CD8-positive, alpha-beta memory T cell (primary cell): ENCODE results near the gene SORCS1. TPM values are rescaled to one million over a fixed set of nuclear protein-coding genes. Genes with fewer than 3 reads are reported as not detected.

Experiments used
- CTCF ChIA-PET: fragments of 350-600 bp; sonication (Branson Sonifier 250); formaldehyde crosslinking; loops from one replicate; lab custom pipeline; 2021; ENCODE audit warnings: antibody characterized with exemption; lab: Charles Lee
- POLR2A ChIA-PET: fragments of 350-600 bp; sonication (Branson Sonifier 250); formaldehyde crosslinking; loops from one replicate; lab custom pipeline; 2021; ENCODE audit warnings: antibody characterized with exemption; lab: Charles Lee
- DNase-seq, 5 donors: peaks; one replicate each; pipeline versions ENCODE4 v3.0.0 to v3.0.0-alpha.2; 2020 to 2022; ENCODE audit warnings: mixed read lengths in 1 of 5
- H3K27ac ChIP-seq: one replicate; pipeline ENCODE4 v1.7.0; 2013; ENCODE audit warnings: low read depth, mild to moderate bottlenecking, low read length, moderate library complexity
- H3K27me3 ChIP-seq: 2 replicates; pipeline ENCODE4 v1.7.0; 2013; ENCODE audit warnings: low read length, mild to moderate bottlenecking; ENCODE audit not compliant: insufficient read depth, poor library complexity, severe bottlenecking
- H3K36me3 ChIP-seq: 2 replicates; pipeline ENCODE4 v1.7.0; 2013; ENCODE audit warnings: mild to moderate bottlenecking, low read length, moderate library complexity; ENCODE audit not compliant: insufficient read depth
- H3K4me1 ChIP-seq: 2 replicates; pipeline ENCODE4 v1.7.0; 2013; ENCODE audit warnings: mild to moderate bottlenecking, low read length, moderate library complexity; ENCODE audit not compliant: insufficient read depth
- H3K4me3 ChIP-seq: 2 replicates; pipeline ENCODE4 v1.7.0; 2013; ENCODE audit warnings: mild to moderate bottlenecking, low read length
- H3K9me3 ChIP-seq: 2 replicates; pipeline ENCODE4 v1.7.0; 2013; ENCODE audit warnings: mild to moderate bottlenecking, low read length
- H3K27ac Mint-ChIP-seq, 8 donors: one replicate each; pipeline ENCODE4 v1.8.0; 2020 to 2021; ENCODE audit warnings: mixed read lengths in 8 of 8, mild to moderate bottlenecking in 6 of 8, inconsistent platforms in 3 of 8, moderate library complexity in 3 of 8
- H3K27me3 Mint-ChIP-seq, 2 donors: one replicate each; pipeline ENCODE4 v1.8.0; 2020 to 2021; ENCODE audit warnings: mixed read lengths in 2 of 2, mild to moderate bottlenecking in 1 of 2, moderate library complexity in 1 of 2
- H3K36me3 Mint-ChIP-seq, 3 donors: one replicate each; pipeline ENCODE4 v1.8.0; 2020 to 2021; ENCODE audit warnings: mixed read lengths in 3 of 3, inconsistent platforms in 1 of 3, mild to moderate bottlenecking in 1 of 3
- H3K4me1 Mint-ChIP-seq, 3 donors: one replicate each; pipeline ENCODE4 v1.8.0; 2020 to 2021; ENCODE audit warnings: mixed read lengths in 3 of 3, inconsistent platforms in 1 of 3, mild to moderate bottlenecking in 1 of 3
- H3K4me3 Mint-ChIP-seq, 7 donors: one replicate each; pipeline ENCODE4 v1.8.0; 2020 to 2021; ENCODE audit warnings: mixed read lengths in 7 of 7, mild to moderate bottlenecking in 6 of 7, moderate library complexity in 4 of 7, inconsistent platforms in 2 of 7
- H3K9me3 Mint-ChIP-seq, 5 donors: one replicate each; pipeline ENCODE4 v1.8.0; 2020 to 2022; ENCODE audit warnings: mixed read lengths in 5 of 5, mild to moderate bottlenecking in 3 of 5, moderate library complexity in 2 of 5, inconsistent platforms in 1 of 5
- polyA plus RNA-seq: library from polyadenylated mRNA; unstranded; fragments of 300-500 nt; fragmentation: Illumina TruSeq; gene quantifications from one replicate; pipeline ENCODE4 v1.2.3, GENCODE V29; 2021
- total RNA-seq, 2 experiments: library from RNA; stranded (reverse); gene quantifications; one replicate each; pipeline ENCODE4 v1.2.3, GENCODE V29; 2021

Gene SORCS1
- total and polyA plus RNA-seq, 3 experiments from 2014 or later, result not detected

DNA sequence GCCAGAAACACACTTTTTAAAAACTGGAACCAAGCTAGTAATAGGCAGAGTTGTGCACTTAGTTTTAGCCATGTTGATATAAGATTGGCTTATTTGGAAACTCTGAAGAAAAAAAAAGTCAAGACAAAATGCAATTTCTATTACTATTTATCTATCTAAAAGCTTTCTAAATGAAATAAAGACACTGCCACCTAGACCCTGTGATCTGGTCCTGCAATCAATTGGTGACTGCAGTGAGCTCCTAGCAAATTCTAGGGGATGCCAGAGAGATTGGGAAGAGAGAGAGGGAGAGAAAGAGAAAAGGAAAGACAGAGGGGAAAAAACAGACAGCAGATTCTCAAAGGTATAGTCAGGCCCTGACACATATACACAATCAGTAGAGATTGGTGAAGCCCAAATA lies 25.3 kb downstream of the SORCS1 start:
- no peak for DNase-seq
- Mint-ChIP-seq H3K36me3 (no peaks in the 10 kb centered on the region), H3K9me3 (peaks cover 2 to 19% (median 13%) of the 10 kb centered on the region in 5 donors), H3K4me3 (no peak overlapping the region), H3K4me1 (no peaks in the 10 kb centered on the region), H3K27ac (no peak overlapping the region), H3K27me3 (no peaks in the 10 kb centered on the region)
- Histone ChIP-seq H3K27me3 (no peaks in the 10 kb centered on the region), H3K36me3 (no peaks in the 10 kb centered on the region), H3K4me1 (no peaks in the 10 kb centered on the region), H3K4me3 (no peak overlapping the region), H3K9me3 (no peaks in the 10 kb centered on the region), H3K27ac (no peak overlapping the region)
- CTCF ChIA-PET, result no interaction called here
- POLR2A ChIA-PET, result no interaction called here

GRCh38 chr10:107133656-107134055 lies 30.9 kb downstream of the SORCS1 start:
- CTCF ChIA-PET, result no interaction called here

DNA sequence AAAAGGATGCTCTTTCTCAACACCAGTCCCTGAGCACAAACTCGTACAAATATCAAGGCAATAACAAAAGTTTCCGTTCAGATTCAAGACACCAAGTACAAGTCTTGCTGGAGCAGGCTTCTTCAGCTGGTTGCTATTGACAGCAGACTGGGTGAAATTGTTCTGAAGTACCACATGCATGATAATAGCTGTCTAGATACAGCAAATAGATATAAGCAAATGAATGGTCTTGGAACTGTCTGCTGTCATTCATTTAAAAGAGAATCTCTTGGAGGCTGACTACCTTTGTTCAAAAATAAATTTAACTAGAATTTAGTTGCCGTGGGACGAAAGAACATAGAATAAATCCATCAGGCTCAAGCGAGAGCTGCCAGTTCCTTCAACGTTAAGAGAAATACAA lies 35.5 kb downstream of the SORCS1 start:
- H3K27me3 ChIP-seq, result no peaks in the 10 kb centered on the region
- no peak for DNase-seq
- H3K27ac Mint-ChIP-seq, result no peak overlapping the region
- no peaks in the 10 kb centered on the region for H3K9me3 ChIP-seq
- H3K4me1 Mint-ChIP-seq, result no peaks in the 10 kb centered on the region
- ChIA-PET POLR2A (no interaction called here), CTCF (no interaction called here)
- no peaks in the 10 kb centered on the region for H3K36me3 ChIP-seq
- no peaks in the 10 kb centered on the region for H3K27me3 Mint-ChIP-seq
- no peak overlapping the region for H3K27ac ChIP-seq
- no peak overlapping the region for H3K4me3 ChIP-seq
- no peak overlapping the region for H3K4me3 Mint-ChIP-seq
- H3K9me3 Mint-ChIP-seq, result peaks cover 2 to 24% (median 6%) of the 10 kb centered on the region in 5 donors
- no peaks in the 10 kb centered on the region for H3K36me3 Mint-ChIP-seq
- H3K4me1 ChIP-seq, result no peaks in the 10 kb centered on the region

More at GRCh38 chr10:107133656-107134055, 30.9 kb downstream of the SORCS1 start:
- no peak overlapping the region for H3K4me3 ChIP-seq
- H3K36me3 Mint-ChIP-seq, result no peaks in the 10 kb centered on the region
- no peaks in the 10 kb centered on the region for H3K36me3 ChIP-seq
- no peak for DNase-seq
- no peaks in the 10 kb centered on the region for H3K27me3 ChIP-seq
- H3K4me1 Mint-ChIP-seq, result no peaks in the 10 kb centered on the region
- no peak overlapping the region for H3K27ac ChIP-seq
- no peaks in the 10 kb centered on the region for H3K27me3 Mint-ChIP-seq
- no peaks in the 10 kb centered on the region for H3K9me3 ChIP-seq
- POLR2A ChIA-PET, result no interaction called here
- H3K4me1 ChIP-seq, result no peaks in the 10 kb centered on the region
- H3K4me3 Mint-ChIP-seq, result no peak overlapping the region
- no peak overlapping the region for H3K27ac Mint-ChIP-seq
- peaks cover 4 to 20% (median 15%) of the 10 kb centered on the region in 5 donors for H3K9me3 Mint-ChIP-seq

DNA sequence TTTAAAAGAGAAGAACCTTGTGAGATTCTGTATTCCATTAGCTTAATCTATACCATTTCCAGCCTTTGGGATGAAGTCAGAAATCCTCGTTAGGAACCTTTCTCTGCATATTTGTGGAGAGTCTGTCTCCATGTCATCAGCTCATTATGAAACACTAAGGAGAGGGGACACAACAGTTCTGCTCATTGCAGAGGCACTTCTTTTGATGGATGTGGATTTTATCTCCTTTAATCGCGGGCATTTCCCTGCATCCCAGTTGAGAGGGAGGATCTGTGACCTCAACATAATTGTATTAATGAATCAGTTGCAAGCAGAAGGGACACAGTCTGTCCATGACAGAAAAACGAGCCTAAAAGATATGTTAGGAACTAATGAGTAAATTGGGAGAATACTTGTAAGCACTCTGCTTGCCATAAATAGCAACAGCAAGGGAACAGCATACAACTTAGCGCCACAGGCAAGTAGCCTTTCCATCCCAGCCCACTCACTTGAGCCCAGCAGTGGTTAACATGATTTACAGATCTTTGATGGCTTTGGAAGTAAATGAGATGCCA lies 37.9 kb downstream of the SORCS1 start:
- H3K4me1 ChIP-seq, result no peaks in the 10 kb centered on the region
- Mint-ChIP-seq H3K4me3 (no peak overlapping the region), H3K36me3 (no peaks in the 10 kb centered on the region), H3K9me3 (peaks cover 0 to 23% (median 8%) of the 10 kb centered on the region in 5 donors), H3K4me1 (no peaks in the 10 kb centered on the region), H3K27ac (no peak overlapping the region), H3K27me3 (no peaks in the 10 kb centered on the region)
- POLR2A ChIA-PET, result no interaction called here
- H3K27ac ChIP-seq, result no peak overlapping the region
- H3K4me3 ChIP-seq, result no peak overlapping the region
- H3K27me3 ChIP-seq, result no peaks in the 10 kb centered on the region
- no peak for DNase-seq
- CTCF ChIA-PET, result no interaction called here
- no peaks in the 10 kb centered on the region for H3K9me3 ChIP-seq
- no peaks in the 10 kb centered on the region for H3K36me3 ChIP-seq

GRCh38 chr10:107122703-107123102 lies 41.8 kb downstream of the SORCS1 start:
- CTCF ChIA-PET, result no interaction called here
- no peak overlapping the region for H3K27ac ChIP-seq
- no peaks in the 10 kb centered on the region for H3K4me1 ChIP-seq
- H3K36me3 ChIP-seq, result no peaks in the 10 kb centered on the region
- no peaks in the 10 kb centered on the region for H3K27me3 Mint-ChIP-seq
- H3K27me3 ChIP-seq, result no peaks in the 10 kb centered on the region
- no peak overlapping the region for H3K4me3 ChIP-seq
- no peak overlapping the region for H3K4me3 Mint-ChIP-seq
- no peaks in the 10 kb centered on the region for H3K4me1 Mint-ChIP-seq
- no peaks in the 10 kb centered on the region for H3K9me3 ChIP-seq
- H3K9me3 Mint-ChIP-seq, result peaks cover 0 to 39% (median 8%) of the 10 kb centered on the region in 5 donors
- H3K36me3 Mint-ChIP-seq, result no peaks in the 10 kb centered on the region
- POLR2A ChIA-PET, result no interaction called here
- DNase-seq, result no peak
- no peak overlapping the region for H3K27ac Mint-ChIP-seq

DNA sequence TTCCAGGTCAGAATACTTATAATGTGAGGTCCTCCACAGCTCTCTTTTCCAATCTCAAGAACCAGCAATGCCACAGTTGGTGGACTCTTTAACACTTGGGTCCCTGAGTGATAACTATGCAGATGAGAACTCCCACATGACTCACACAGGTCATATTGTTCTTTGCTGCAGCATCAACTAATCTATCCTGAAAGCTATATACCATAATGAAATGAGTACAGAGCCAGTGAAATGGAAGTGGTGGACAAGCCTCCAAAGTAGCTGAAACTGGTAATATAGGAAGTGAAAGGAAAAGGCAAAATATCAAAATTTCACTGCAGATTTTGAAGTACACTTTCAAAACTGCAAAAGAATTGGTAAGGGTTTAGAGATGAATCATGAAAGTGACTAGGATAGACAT lies 45.6 kb downstream of the SORCS1 start:
- no peaks in the 10 kb centered on the region for H3K4me1 Mint-ChIP-seq
- no peaks in the 10 kb centered on the region for H3K9me3 ChIP-seq
- H3K36me3 Mint-ChIP-seq, result no peaks in the 10 kb centered on the region
- no peak overlapping the region for H3K27ac Mint-ChIP-seq
- H3K4me3 Mint-ChIP-seq, result no peak overlapping the region
- H3K36me3 ChIP-seq, result no peaks in the 10 kb centered on the region
- H3K9me3 Mint-ChIP-seq, result peaks cover 4 to 40% (median 5%) of the 10 kb centered on the region in 5 donors
- H3K27me3 ChIP-seq, result no peaks in the 10 kb centered on the region
- ChIA-PET CTCF (no interaction called here), POLR2A (no interaction called here)
- H3K4me1 ChIP-seq, result no peaks in the 10 kb centered on the region
- no peak overlapping the region for H3K27ac ChIP-seq
- no peaks in the 10 kb centered on the region for H3K27me3 Mint-ChIP-seq
- DNase-seq, result no peak
- no peak overlapping the region for H3K4me3 ChIP-seq

GRCh38 chr10:107104026-107104652 lies 60.4 kb downstream of the SORCS1 start:
- Mint-ChIP-seq H3K36me3 (peaks cover 0 to 2% (median 0%) of the 10 kb centered on the region in 3 donors), H3K9me3 (peaks cover 11 to 17% (median 14%) of the 10 kb centered on the region in 5 donors), H3K4me1 (no peaks in the 10 kb centered on the region), H3K4me3 (no peak overlapping the region), H3K27ac (no peak overlapping the region), H3K27me3 (no peaks in the 10 kb centered on the region)
- POLR2A ChIA-PET, result no interaction called here
- Histone ChIP-seq H3K4me3 (no peak overlapping the region), H3K9me3 (peaks cover 4% of the 10 kb centered on the region), H3K36me3 (no peaks in the 10 kb centered on the region), H3K4me1 (no peaks in the 10 kb centered on the region), H3K27me3 (no peaks in the 10 kb centered on the region), H3K27ac (no peak overlapping the region)
- CTCF ChIA-PET, result no interaction called here
- DNase-seq, result no peak

DNA sequence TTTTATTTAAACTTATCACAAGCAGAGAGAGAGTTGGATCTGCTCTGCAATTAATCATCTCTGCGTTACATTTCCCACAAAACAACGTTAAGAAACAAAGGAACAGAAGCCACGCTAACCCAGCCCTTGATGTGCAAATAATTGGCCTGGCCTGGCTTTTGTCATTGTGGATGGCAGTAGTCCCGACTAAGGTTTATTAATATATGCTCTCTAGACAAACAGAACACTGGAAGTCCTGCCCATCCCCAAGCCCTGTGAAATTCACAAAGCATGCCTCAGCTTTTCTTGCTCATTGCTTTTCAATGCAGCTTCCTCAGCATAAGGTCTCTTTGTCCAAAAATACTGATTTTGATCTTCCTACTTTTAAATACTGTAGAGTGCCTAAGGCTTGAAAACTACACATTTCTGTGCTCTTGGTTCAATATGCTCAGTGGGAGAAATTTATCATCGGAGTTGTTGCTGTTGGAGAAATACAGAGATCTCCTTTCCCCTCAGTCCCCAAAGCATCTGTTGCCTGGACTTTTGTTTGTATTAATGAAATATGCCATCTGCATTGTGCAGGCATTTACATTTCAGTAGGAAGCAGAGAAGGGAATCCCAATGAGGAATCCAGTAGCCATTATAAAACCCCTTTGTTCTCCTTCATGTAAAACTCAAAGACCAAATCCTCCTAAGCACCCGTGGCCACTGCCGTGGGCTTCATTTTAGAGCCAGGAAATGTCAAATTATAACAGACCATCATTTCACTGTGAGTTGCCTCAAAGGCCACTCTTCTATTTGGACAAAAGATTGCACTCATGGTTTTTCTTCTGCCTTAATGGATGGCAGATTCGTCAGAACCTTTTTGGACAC lies 61.1 kb downstream of the SORCS1 start:
- H3K4me3 ChIP-seq, result no peak overlapping the region
- POLR2A ChIA-PET, result no interaction called here

More for the DNA sequence above, 61.1 kb downstream of the SORCS1 start:
- Histone ChIP-seq H3K36me3 (no peaks in the 10 kb centered on the region), H3K27me3 (no peaks in the 10 kb centered on the region), H3K9me3 (no peaks in the 10 kb centered on the region), H3K4me1 (no peaks in the 10 kb centered on the region), H3K27ac (no peak overlapping the region)
- H3K27ac Mint-ChIP-seq, result no peak overlapping the region
- H3K27me3 Mint-ChIP-seq, result no peaks in the 10 kb centered on the region
- H3K36me3 Mint-ChIP-seq, result peaks cover 0 to 2% (median 0%) of the 10 kb centered on the region in 3 donors
- DNase-seq, result no peak
- CTCF ChIA-PET, result no interaction called here
- H3K4me1 Mint-ChIP-seq, result no peaks in the 10 kb centered on the region
- H3K9me3 Mint-ChIP-seq, result peaks cover 9 to 16% (median 9%) of the 10 kb centered on the region in 5 donors
- no peak overlapping the region for H3K4me3 Mint-ChIP-seq
